Kidney (tissue), 14 donors: ENCODE data around the gene FLOT2. TPM values are rescaled to one million over a fixed set of nuclear protein-coding genes. Genes with fewer than 3 reads are reported as not detected.
"Not testable (repeated sequence)": the region's sequence is repeated elsewhere in the genome, so short reads cannot be mapped to it uniquely, and the experiment has no call there.

Experiments used
- DNase-seq, 5 donors: peaks; one replicate each; pipeline ENCODE4 v3.0.0-alpha.2; 2013 to 2020
- FAIRE-seq: peaks from 2 replicates; lab custom pipeline; 2012; peaks lifted over from hg19 to GRCh38; lab: Jason Lieb, UNC
- H3K27ac ChIP-seq, 2 donors: one replicate each; pipeline ENCODE4 v1.7.0; 2013; ENCODE audit warnings: low read depth in 2 of 2, low read length in 2 of 2, inconsistent platforms in 1 of 2
- H3K27me3 ChIP-seq: one replicate; pipeline ENCODE4 v1.7.1; 2013; ENCODE audit warnings: low read length, inconsistent platforms; ENCODE audit not compliant: control insufficient read depth, insufficient read depth
- H3K36me3 ChIP-seq, 3 donors: one replicate each; pipeline versions ENCODE4 v1.7.0 to v1.7.1; 2013; ENCODE audit warnings: low read length in 3 of 3, control low read depth in 1 of 3, inconsistent platforms in 1 of 3; ENCODE audit not compliant: insufficient read depth in 3 of 3, control insufficient read depth in 2 of 3
- H3K4me1 ChIP-seq, 3 donors: one replicate each; pipeline versions ENCODE4 v1.7.0 to v1.7.1; 2013; ENCODE audit warnings: low read length in 3 of 3, inconsistent platforms in 1 of 3, low read depth in 1 of 3; ENCODE audit not compliant: control insufficient read depth in 2 of 3, insufficient read depth in 2 of 3
- H3K4me3 ChIP-seq, 3 donors: one replicate each; pipeline versions ENCODE4 v1.7.0 to v1.8.1; 2013; ENCODE audit warnings: low read length in 3 of 3, control low read depth in 1 of 3, inconsistent platforms in 1 of 3
- H3K9ac ChIP-seq, 3 donors: one replicate each; pipeline versions ENCODE4 v1.7.0 to v1.7.1; 2013; ENCODE audit warnings: low read length in 3 of 3, control low read depth in 1 of 3, inconsistent platforms in 1 of 3
- H3K9me3 ChIP-seq, 3 donors: one replicate each; pipeline versions ENCODE4 v1.7.0 to v1.7.1; 2013; ENCODE audit warnings: low read length in 3 of 3, control low read depth in 1 of 3, inconsistent platforms in 1 of 3; ENCODE audit not compliant: control insufficient read depth in 2 of 3, insufficient read depth in 1 of 3
- intact Hi-C: fragments of 100-400 bp; cut with DNase I; formaldehyde crosslinking; loops from one replicate; pipeline ENCODE4 v1.11.1; 2022
- polyA plus RNA-seq: library from polyadenylated mRNA; stranded (reverse); fragments of 350-450 nt; fragmentation: Illumina TruSeq; extraction: RNeasy Lipid Tissue Mini Kit (QIAGEN cat#74804); gene quantifications from one replicate; pipeline ENCODE4 v1.2.3, GENCODE V29; 2014; ENCODE audit warnings: low read depth, low replicate concordance; ENCODE audit not compliant: insufficient read depth
- total RNA-seq: library from RNA; stranded (reverse); fragmentation: NEBNext Ultra II Directional; extraction: Animal tissue kit (Norgen Biotek cat#: 25700); gene quantifications from one replicate; pipeline ENCODE4 v1.2.1, GENCODE V29; 2021
- TF ChIP-seq, protein P1 (sequence below): IDR thresholded peaks from 3 replicates; pipeline ENCODE4 v1.5.1; 2012; ENCODE audit warnings: mild to moderate bottlenecking, moderate library complexity, borderline replicate concordance; ENCODE audit not compliant: insufficient read depth; ENCODE audit errors: extremely low read depth
- donor health status: control.
- donor health status: control.
- donor health status: control.
- donor health status: control.
- donor health status: control.
- donor health status: DM: yes; HTN: yes; CAD: no.
- donor health status: Normal renal cell carcinoma (clear cell type).

FLOT2 gene
- total and polyA plus RNA-seq, 2 donors from 2014 or later: 200 to 260 TPM

GRCh38 chr17:28895794-28896447, 1.6 kb downstream of the FLOT2 start:
- H3K36me3 ChIP-seq: no peaks in the 10 kb centered on the region
- FAIRE-seq (no peak), DNase-seq (no peak)
- intact Hi-C loops: no loop called here
- no peaks in the 10 kb centered on the region for H3K9me3 ChIP-seq
- peak overlapping the region in 2 of 3 donors; percentile 89 to 94 for H3K9ac ChIP-seq
- H3K4me1 ChIP-seq: peaks cover 0 to 36% (median 29%) of the 10 kb centered on the region in 3 donors
- peak overlapping the region; percentile 90 to 97 for H3K27ac ChIP-seq
- H3K4me3 ChIP-seq: peak overlapping the region; percentile 5 to 87 (median 72)
- no peaks in the 10 kb centered on the region for H3K27me3 ChIP-seq
- TF ChIP-seq, protein P1, sequence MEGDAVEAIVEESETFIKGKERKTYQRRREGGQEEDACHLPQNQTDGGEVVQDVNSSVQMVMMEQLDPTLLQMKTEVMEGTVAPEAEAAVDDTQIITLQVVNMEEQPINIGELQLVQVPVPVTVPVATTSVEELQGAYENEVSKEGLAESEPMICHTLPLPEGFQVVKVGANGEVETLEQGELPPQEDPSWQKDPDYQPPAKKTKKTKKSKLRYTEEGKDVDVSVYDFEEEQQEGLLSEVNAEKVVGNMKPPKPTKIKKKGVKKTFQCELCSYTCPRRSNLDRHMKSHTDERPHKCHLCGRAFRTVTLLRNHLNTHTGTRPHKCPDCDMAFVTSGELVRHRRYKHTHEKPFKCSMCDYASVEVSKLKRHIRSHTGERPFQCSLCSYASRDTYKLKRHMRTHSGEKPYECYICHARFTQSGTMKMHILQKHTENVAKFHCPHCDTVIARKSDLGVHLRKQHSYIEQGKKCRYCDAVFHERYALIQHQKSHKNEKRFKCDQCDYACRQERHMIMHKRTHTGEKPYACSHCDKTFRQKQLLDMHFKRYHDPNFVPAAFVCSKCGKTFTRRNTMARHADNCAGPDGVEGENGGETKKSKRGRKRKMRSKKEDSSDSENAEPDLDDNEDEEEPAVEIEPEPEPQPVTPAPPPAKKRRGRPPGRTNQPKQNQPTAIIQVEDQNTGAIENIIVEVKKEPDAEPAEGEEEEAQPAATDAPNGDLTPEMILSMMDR: no peak

- intact Hi-C loops, FAIRE-seq, H3K36me3 ChIP-seq, H3K9me3 ChIP-seq, H3K27me3 ChIP-seq: not testable (repeated sequence)
- Histone ChIP-seq H3K9ac (peak overlapping the region in 2 of 3 donors; percentile 31 to 58), H3K4me1 (peaks cover 0 to 36% (median 31%) of the 10 kb centered on the region in 3 donors), H3K4me3 (peak overlapping the region in 2 of 3 donors; percentile 17 to 32), H3K27ac (peak overlapping the region; percentile 77 to 82)
- DNase-seq: peak in 1 of 5 donors; percentile 37
These were observed 4.0 kb downstream of the FLOT2 start for GRCh38 chr17:28893248-28894183.

GRCh38 chr17:28892024-28892423, 5.5 kb downstream of the FLOT2 start:
- no peaks in the 10 kb centered on the region for H3K9me3 ChIP-seq
- no peak overlapping the region for H3K4me3 ChIP-seq
- no peak overlapping the region for H3K9ac ChIP-seq
- DNase-seq: no peak
- TF ChIP-seq, protein P1: no peak
- H3K36me3 ChIP-seq: no peaks in the 10 kb centered on the region
- FAIRE-seq: no peak
- intact Hi-C loops: no loop called here
- peaks cover 0 to 30% (median 25%) of the 10 kb centered on the region in 3 donors for H3K4me1 ChIP-seq
- H3K27ac ChIP-seq: peak overlapping the region; percentile 61 to 71
- H3K27me3 ChIP-seq: no peaks in the 10 kb centered on the region

- intact Hi-C loops: no loop called here
- H3K27ac ChIP-seq: peak overlapping the region in 1 of 2 donors; percentile 71
- no peaks in the 10 kb centered on the region for H3K9me3 ChIP-seq
- H3K4me3 ChIP-seq: no peak overlapping the region
- peaks cover 0 to 28% (median 24%) of the 10 kb centered on the region in 3 donors for H3K4me1 ChIP-seq
- H3K9ac ChIP-seq: no peak overlapping the region
- peak in 2 of 5 donors; percentile 37 to 40 for DNase-seq
- TF ChIP-seq, protein P1: no peak
- H3K36me3 ChIP-seq: no peaks in the 10 kb centered on the region
- FAIRE-seq: no peak
- H3K27me3 ChIP-seq: no peaks in the 10 kb centered on the region
These were observed 6.3 kb downstream of the FLOT2 start for GRCh38 chr17:28891201-28891600.
